K562 (cell line): ENCODE results near the gene ATP6V1F. TPM values are rescaled to one million over a fixed set of nuclear protein-coding genes. Genes with fewer than 3 reads are reported as not detected.

Experiments used
- ATF1 ChIP-seq, 2 experiments: fragments of 450-650 bp in 1 of 2; IDR thresholded peaks; 2 replicates each; pipeline ENCODE4 v1.6.1; 2016; ENCODE audit warnings: missing compliant biosample characterization in 1 of 2, missing genetic modification characterization in 1 of 2
- ATF7 ChIP-seq: fragments of 450-650 bp; IDR thresholded peaks from 2 replicates; pipeline ENCODE4 v1.7.1; 2014; ENCODE audit warnings: mild to moderate bottlenecking, moderate library complexity
- BCOR ChIP-seq: fragments of 450-650 bp; IDR thresholded peaks from 2 replicates; pipeline ENCODE4 v1.6.1; 2016
- C11orf30 ChIP-seq: fragments of 450-650 bp; IDR thresholded peaks from 2 replicates; pipeline ENCODE4 v1.6.1; 2016; ENCODE audit warnings: low read depth, mild to moderate bottlenecking
- CBX2 ChIP-seq: fragments of 200-600 bp; sonication (generic); IDR thresholded peaks from one replicate; pipeline ENCODE4 v1.6.1; 2012; ENCODE audit warnings: mild to moderate bottlenecking, low read length, inconsistent platforms; ENCODE audit not compliant: insufficient read depth, poor library complexity, severe bottlenecking
- FOXA3 ChIP-seq, 2 experiments: fragments of 450-650 bp in 1 of 2; sonication (generic) in 1 of 2; formaldehyde crosslinking; IDR thresholded peaks in 1 of 2; conservative IDR thresholded peaks in 1 of 2; 2 replicates each; pipeline versions ENCODE4 v1.4.0 to v1.8.0; 2020 to 2022; ENCODE audit warnings: mild to moderate bottlenecking in 2 of 2, missing genetic modification reagents in 1 of 2
- HMG20B ChIP-seq: fragments of 250-450 bp; sonication (Bioruptor Pico); IDR thresholded peaks from 2 replicates; pipeline ENCODE4 v1.5.0; 2021; ENCODE audit warnings: mild to moderate bottlenecking
- HNRNPL ChIP-seq: fragments of 200-400 bp; formaldehyde crosslinking; IDR thresholded peaks from 2 replicates; pipeline ENCODE4 v1.6.1; 2017; ENCODE audit warnings: low read depth, mild to moderate bottlenecking, low read length
- ILK ChIP-seq: fragments of 450-650 bp; IDR thresholded peaks from 2 replicates; pipeline ENCODE4 v1.6.1; 2016; ENCODE audit warnings: missing genetic modification characterization, low read depth, mild to moderate bottlenecking, missing compliant biosample characterization, moderate library complexity, borderline replicate concordance
- KLF16 ChIP-seq: IDR thresholded peaks from 2 replicates; pipeline ENCODE4 v1.6.1; 2016; ENCODE audit warnings: antibody characterized with exemption
- MBD1 ChIP-seq: fragments of 250-450 bp; sonication (Bioruptor Pico); IDR thresholded peaks from 2 replicates; pipeline ENCODE4 v1.8.0; 2022; ENCODE audit warnings: inconsistent platforms
- MEF2A ChIP-seq: IDR thresholded peaks from 2 replicates; pipeline ENCODE4 v1.6.1; 2011; ENCODE audit warnings: low read depth, mild to moderate bottlenecking, low read length, moderate library complexity; ENCODE audit not compliant: control insufficient read depth
- MEIS2 ChIP-seq: fragments of 450-650 bp; IDR thresholded peaks from 2 replicates; pipeline ENCODE4 v1.6.1; 2014; ENCODE audit warnings: mild to moderate bottlenecking; ENCODE audit not compliant: partially characterized antibody
- PCBP1 ChIP-seq: fragments of 200-400 bp; formaldehyde crosslinking; IDR thresholded peaks from 2 replicates; pipeline ENCODE4 v1.6.1; 2018; ENCODE audit warnings: mild to moderate bottlenecking, low read depth, low read length; ENCODE audit not compliant: poor library complexity, severe bottlenecking
- PHF20 ChIP-seq: fragments of 450-650 bp; IDR thresholded peaks from 2 replicates; pipeline ENCODE4 v1.6.1; 2018; ENCODE audit not compliant: partially characterized antibody
- RHOXF2B ChIP-seq: fragments of 250-450 bp; sonication (Bioruptor Pico); conservative IDR thresholded peaks from 2 replicates; pipeline ENCODE4 v1.5.1; 2021
- SUPT5H ChIP-seq: fragments of 450-650 bp; IDR thresholded peaks from 2 replicates; pipeline ENCODE4 v1.6.1; 2016
- ZBTB12 ChIP-seq: fragments of 250-450 bp; sonication (Bioruptor Pico); IDR thresholded peaks from 2 replicates; pipeline ENCODE4 v1.4.0; 2020
- ZNF184 ChIP-seq: sonication (generic); formaldehyde crosslinking; IDR thresholded peaks from 2 replicates; pipeline ENCODE4 v1.5.0; 2020; ENCODE audit warnings: missing genetic modification reagents
- ZNF224 ChIP-seq: sonication (generic); formaldehyde crosslinking; IDR thresholded peaks from 2 replicates; pipeline ENCODE4 v1.8.0; 2022; ENCODE audit warnings: mild to moderate bottlenecking, missing genetic modification reagents
- ZZZ3 ChIP-seq: fragments of 450-650 bp; IDR thresholded peaks from 2 replicates; pipeline ENCODE4 v1.6.1; 2016; ENCODE audit warnings: antibody characterized with exemption, mild to moderate bottlenecking, moderate library complexity
- polyA plus RNA-seq, 8 experiments: library from polyadenylated mRNA; depleted of rRNA in 4 of 8; stranded (reverse) in 5 of 8; unstranded in 3 of 8; fragments of >200 nt; fragmentation: Nextera tagmentation in 2 of 8; fragmentation: Illumina TruSeq in 1 of 8; extraction: Ambion mirVana in 2 of 8; extraction: Trizol in 1 of 8; gene quantifications; 2 replicates each; pipeline versions ENCODE4 v1.2.1 to v1.2.3, GENCODE V29; 2011 to 2014; ENCODE audit warnings: inconsistent platforms in 1 of 8, missing spikeins in 1 of 8
- total RNA-seq, 7 experiments: library from RNA; depleted of rRNA in 6 of 7; stranded (reverse); fragments of >200 nt in 6 of 7; fragmentation: Illumina TruSeq in 2 of 7; extraction: Trizol in 2 of 7; gene quantifications; 2 replicates each; pipeline versions ENCODE4 v1.2.1 to v1.2.3, GENCODE V29; 2011 to 2021; ENCODE audit warnings: low replicate concordance in 1 of 7

The ATP6V1F gene
- total and polyA plus RNA-seq, 9 of the 15 experiments (the other 6 are each of a cell fraction or from before 2014, with no cell fraction given) = 206 to 1,123 (median 542) TPM

- TF ChIP-seq FOXA3 (CRISPR knock-in tag; conservative IDR thresholded peaks at IDR 0.05 in 1 of 2, IDR thresholded peaks at IDR 0.05 in 1 of 2) (no peak), C11orf30 (no peak; the same call in 1 of the 2 replicates), ILK (tag) (no peak), BCOR (0 out of 2 replicates have a peak, but pooled peaks have one; percentile 28), MEIS2 (no peak), MBD1 (CRISPR knock-in tag) (no peak), SUPT5H (no peak), ZBTB12 (no peak), ZNF224 (CRISPR knock-in tag) (no peak), MEF2A (no peak), ZZZ3 (no peak), HMG20B (CRISPR knock-in tag) (no peak), HNRNPL (no peak), RHOXF2B (CRISPR knock-in tag) (no peak), CBX2 (no peak), PHF20 (no peak), PCBP1 (no peak), ZNF184 (no peak), KLF16 (no peak), ATF1 (CRISPR knock-in tag; IDR thresholded peaks at IDR 0.05) (no peak), ATF1 (tag; IDR thresholded peaks at IDR 0.05) (0 out of 2 replicates have a peak, but pooled peaks have one; percentile 12), ATF7 (0 out of 2 replicates have a peak, but pooled peaks have one; percentile 22)
Measured at GRCh38 chr7:128902761-128903585, 40.3 kb downstream of the ATP6V1F start (continued).
